Adrenal gland (tissue), 19 donors: ENCODE measurements around the gene NEDD9. TPM values are rescaled to one million over a fixed set of nuclear protein-coding genes. Genes with fewer than 3 reads are reported as not detected.
A peak's percentile ranks its signal among the peaks of the same experiment; 100 is the strongest.

Experiments
- DNase-seq, 7 donors: peaks; one replicate each; pipeline ENCODE4 v3.0.0-alpha.2; 2019 to 2020
- H3K27ac ChIP-seq, 5 donors: fragments of 200-600 bp; sonication (generic) in 4 of 5; 1 replicate in 3 of 5; 2 replicates in 2 of 5; pipeline versions ENCODE4 v1.5.1 to v1.8.0; 2016 to 2020; ENCODE audit warnings: mild to moderate bottlenecking in 1 of 5
- H3K27me3 ChIP-seq: fragments of 200-600 bp; 2 replicates; pipeline ENCODE4 v1.8.0; 2021
- H3K36me3 ChIP-seq, 2 donors: fragments of 200-600 bp; replicated peaks in 1 of 2; 1 replicate in 1 of 2; 2 replicates in 1 of 2; pipeline versions ENCODE4 v1.5.1 to v1.8.0; 2018 to 2022
- H3K4me1 ChIP-seq, 2 donors: fragments of 200-600 bp; replicated peaks in 1 of 2; 1 replicate in 1 of 2; 2 replicates in 1 of 2; pipeline versions ENCODE4 v1.5.1 to v1.8.0; 2018 to 2021
- H3K4me3 ChIP-seq, 4 donors: fragments of 200-600 bp; sonication (generic) in 3 of 4; one replicate each; pipeline ENCODE4 v1.5.1; 2016 to 2018
- H3K9me3 ChIP-seq, 3 donors: fragments of 200-600 bp; sonication (generic) in 1 of 3; replicated peaks in 1 of 3; 1 replicate in 2 of 3; 2 replicates in 1 of 3; pipeline versions ENCODE4 v1.5.1 to v1.8.0; 2016 to 2021
- POLR2A ChIP-seq, 2 donors: fragments of 450-650 bp; IDR thresholded peaks; one replicate each; pipeline ENCODE4 v1.6.1; 2017; ENCODE audit warnings: antibody characterized with exemption in 2 of 2, mild to moderate bottlenecking in 2 of 2, moderate library complexity in 1 of 2
- WGBS, 4 donors: extraction: QIAGEN DNeasy Blood & Tissue Kit in 2 of 4; methylation state at CpG; one replicate each; pipeline versions ENCODE4 v1.1.5 to v1.1.7; 2013 to 2017; 5-methylcytosine and 5-hydroxymethylcytosine counted together
- intact Hi-C, 2 donors: fragments of 100-400 bp; cut with DNase I; formaldehyde crosslinking; loops; one replicate each; pipeline versions ENCODE4 v1.14.1 to v1.15.0; 2022 to 2023
- long read RNA-seq, 10 donors: library from polyadenylated mRNA in 3 of 10; unstranded in 2 of 10; stranded (forward) in 1 of 10; transcript quantifications; one replicate each; pipeline ENCODE4 v2.0.0 and lab custom pipeline, GENCODE V29; 2021 to 2026
- polyA plus RNA-seq, 3 donors: library from polyadenylated mRNA; stranded (reverse); fragments of 200-250 nt in 2 of 3; fragments of 350-450 nt in 1 of 3; fragmentation: Illumina TruSeq in 1 of 3; extraction: RNeasy Lipid Tissue Mini Kit (QIAGEN cat#74804) in 1 of 3; gene quantifications; one replicate each; pipeline ENCODE4 v1.2.3, GENCODE V29; 2013 to 2014
- total RNA-seq, 9 donors: library from RNA; depleted of rRNA in 4 of 9; stranded (reverse); fragments of >200 nt in 4 of 9; fragments of 120-200 nt in 1 of 9; fragmentation: NEBNext Ultra II Directional in 1 of 9; extraction: Animal tissue kit (Norgen Biotek cat#: 25700) in 1 of 9; gene quantifications; one replicate each; pipeline versions ENCODE4 v1.1.0 to v1.2.4, GENCODE V29; 2013 to 2023
- TF ChIP-seq, protein P1 (sequence below), 6 experiments: fragments of 450-650 bp in 4 of 6; fragments of 200-600 bp in 2 of 6; sonication (generic) in 1 of 6; IDR thresholded peaks; 1 replicate in 5 of 6; 2 replicates in 1 of 6; pipeline versions ENCODE4 v1.5.1 to v1.8.0; 2016 to 2021; ENCODE audit warnings: antibody characterized with exemption in 6 of 6, mild to moderate bottlenecking in 2 of 6, moderate library complexity in 1 of 6
- donor health status: healthy with polysubstance abuse.
- donor health status: Bipolar disorder and iron deficiency.
- donor health status: DM: yes; HTN: yes; CAD: no.
- donor health status: DM: no; HTN: no; CAD: no.
- donor health status: DM: no; HTN: no; CAD: no.
- donor health status: DM: yes; HTN: yes; CAD: no.

Gene NEDD9, protein sequence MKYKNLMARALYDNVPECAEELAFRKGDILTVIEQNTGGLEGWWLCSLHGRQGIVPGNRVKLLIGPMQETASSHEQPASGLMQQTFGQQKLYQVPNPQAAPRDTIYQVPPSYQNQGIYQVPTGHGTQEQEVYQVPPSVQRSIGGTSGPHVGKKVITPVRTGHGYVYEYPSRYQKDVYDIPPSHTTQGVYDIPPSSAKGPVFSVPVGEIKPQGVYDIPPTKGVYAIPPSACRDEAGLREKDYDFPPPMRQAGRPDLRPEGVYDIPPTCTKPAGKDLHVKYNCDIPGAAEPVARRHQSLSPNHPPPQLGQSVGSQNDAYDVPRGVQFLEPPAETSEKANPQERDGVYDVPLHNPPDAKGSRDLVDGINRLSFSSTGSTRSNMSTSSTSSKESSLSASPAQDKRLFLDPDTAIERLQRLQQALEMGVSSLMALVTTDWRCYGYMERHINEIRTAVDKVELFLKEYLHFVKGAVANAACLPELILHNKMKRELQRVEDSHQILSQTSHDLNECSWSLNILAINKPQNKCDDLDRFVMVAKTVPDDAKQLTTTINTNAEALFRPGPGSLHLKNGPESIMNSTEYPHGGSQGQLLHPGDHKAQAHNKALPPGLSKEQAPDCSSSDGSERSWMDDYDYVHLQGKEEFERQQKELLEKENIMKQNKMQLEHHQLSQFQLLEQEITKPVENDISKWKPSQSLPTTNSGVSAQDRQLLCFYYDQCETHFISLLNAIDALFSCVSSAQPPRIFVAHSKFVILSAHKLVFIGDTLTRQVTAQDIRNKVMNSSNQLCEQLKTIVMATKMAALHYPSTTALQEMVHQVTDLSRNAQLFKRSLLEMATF
- total RNA-seq (10 to 100 TPM in 8 of 9 donors, 1 to 10 TPM in 1; 6.6 to 47.9 (median 17.7) TPM), polyA plus RNA-seq (10 to 100 TPM in 1 of 3 donors, 1 to 10 TPM in 2; 8.0 to 14.7 (median 8.6) TPM)
- long read RNA-seq, donor 1 = 0 reads
- long read RNA-seq, donor 2, full-length matches to known transcripts = 2 of 2 reads
- long read RNA-seq, donor 2, partial matches to known transcripts = 0 of 2 reads
- long read RNA-seq, donor 2, other reads (novel, unspliced or antisense) = 0 of 2 reads
- long read RNA-seq, donor 3, full-length matches to known transcripts = 1 of 1 reads
- long read RNA-seq, donor 3, partial matches to known transcripts = 0 of 1 reads
- long read RNA-seq, donor 3, other reads (novel, unspliced or antisense) = 0 of 1 reads
- long read RNA-seq, donor 4, partial matches to known transcripts = 3 of 4 reads
- long read RNA-seq, donor 4, other reads (novel, unspliced or antisense) = 0 of 4 reads
- long read RNA-seq, donor 5, full-length matches to known transcripts = 3 of 7 reads
- long read RNA-seq, donor 5, partial matches to known transcripts = 4 of 7 reads
- long read RNA-seq, donor 5, other reads (novel, unspliced or antisense) = 0 of 7 reads
- long read RNA-seq, donor 6, full-length matches to known transcripts = 2 of 6 reads
- long read RNA-seq, donor 6, partial matches to known transcripts = 1 of 6 reads
- long read RNA-seq, donor 6, other reads (novel, unspliced or antisense) = 3 of 6 reads
- long read RNA-seq, donor 7, full-length matches to known transcripts = 2 of 2 reads
- long read RNA-seq, donor 7, partial matches to known transcripts = 0 of 2 reads
- long read RNA-seq, donor 7, other reads (novel, unspliced or antisense) = 0 of 2 reads
- long read RNA-seq, donor 8, full-length matches to known transcripts = 6 of 6 reads
- long read RNA-seq, donor 8, partial matches to known transcripts = 0 of 6 reads
- long read RNA-seq, donor 8, other reads (novel, unspliced or antisense) = 0 of 6 reads
- long read RNA-seq, donor 9, full-length matches to known transcripts = 2 of 2 reads
- long read RNA-seq, donor 9, partial matches to known transcripts = 0 of 2 reads
- long read RNA-seq, donor 9, other reads (novel, unspliced or antisense) = 0 of 2 reads
- long read RNA-seq, donor 10, full-length matches to known transcripts = 1 of 1 reads
- long read RNA-seq, donor 10, partial matches to known transcripts = 0 of 1 reads
- long read RNA-seq, donor 10, other reads (novel, unspliced or antisense) = 0 of 1 reads

DNA sequence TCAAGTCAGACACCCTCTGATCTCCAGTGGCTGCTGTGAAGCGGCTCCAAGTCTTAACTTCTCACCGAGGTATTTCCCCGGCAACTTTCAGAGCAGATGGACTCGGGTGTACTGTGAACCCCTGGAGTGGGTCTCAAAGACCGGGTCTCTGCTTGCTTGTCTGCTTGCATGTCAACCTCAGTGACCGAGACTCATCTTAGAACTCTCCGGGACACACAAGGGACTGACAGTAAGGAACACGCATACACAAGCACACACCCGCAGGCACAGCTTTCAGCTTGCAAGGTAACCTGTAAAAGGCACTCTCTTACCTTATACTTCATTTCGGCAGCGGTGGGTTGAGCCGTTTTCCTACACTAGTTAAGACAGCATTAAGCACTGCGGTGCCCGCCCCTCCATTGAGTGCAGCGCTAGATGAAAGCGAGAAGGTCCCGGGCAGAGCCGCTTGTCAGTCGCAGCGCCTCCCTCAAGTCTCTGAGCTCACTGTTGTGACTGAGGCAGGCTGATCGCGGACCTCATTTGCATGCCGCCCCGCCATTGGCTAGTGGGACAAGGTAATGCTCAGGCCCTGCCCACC lies at the start of gene NEDD9:
NEDD9 (minus strand) TSS at position 476 of the 577 bp plus-strand sequence; CDS start at position 323, 153 bp downstream.
- 0 to 1% (median 0%) methylated on average over 18 to 24 of the region's 24 CpGs for WGBS, 4 donors
- Histone ChIP-seq H3K36me3 (no peaks in the 10 kb centered on the region), H3K27ac (peak within 1 kb of the TSS; percentile 72 to 91 (median 88)), H3K4me3 (peak within 1 kb of the TSS in 3 of 4 donors; percentile 1 to 58 (median 55)), H3K27me3 (no peaks in the 10 kb centered on the region), H3K9me3 (no peaks in the 10 kb centered on the region), H3K4me1 (peaks cover 0 to 5% of the 10 kb centered on the region in 2 donors)
- peak; percentile 93 to 99 (median 98) for DNase-seq
- TF ChIP-seq POLR2A (IDR thresholded peaks at IDR 0.05) = peak; percentile 92 to 99
- TF ChIP-seq, protein P1, sequence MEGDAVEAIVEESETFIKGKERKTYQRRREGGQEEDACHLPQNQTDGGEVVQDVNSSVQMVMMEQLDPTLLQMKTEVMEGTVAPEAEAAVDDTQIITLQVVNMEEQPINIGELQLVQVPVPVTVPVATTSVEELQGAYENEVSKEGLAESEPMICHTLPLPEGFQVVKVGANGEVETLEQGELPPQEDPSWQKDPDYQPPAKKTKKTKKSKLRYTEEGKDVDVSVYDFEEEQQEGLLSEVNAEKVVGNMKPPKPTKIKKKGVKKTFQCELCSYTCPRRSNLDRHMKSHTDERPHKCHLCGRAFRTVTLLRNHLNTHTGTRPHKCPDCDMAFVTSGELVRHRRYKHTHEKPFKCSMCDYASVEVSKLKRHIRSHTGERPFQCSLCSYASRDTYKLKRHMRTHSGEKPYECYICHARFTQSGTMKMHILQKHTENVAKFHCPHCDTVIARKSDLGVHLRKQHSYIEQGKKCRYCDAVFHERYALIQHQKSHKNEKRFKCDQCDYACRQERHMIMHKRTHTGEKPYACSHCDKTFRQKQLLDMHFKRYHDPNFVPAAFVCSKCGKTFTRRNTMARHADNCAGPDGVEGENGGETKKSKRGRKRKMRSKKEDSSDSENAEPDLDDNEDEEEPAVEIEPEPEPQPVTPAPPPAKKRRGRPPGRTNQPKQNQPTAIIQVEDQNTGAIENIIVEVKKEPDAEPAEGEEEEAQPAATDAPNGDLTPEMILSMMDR (IDR thresholded peaks at IDR 0.05) = no peak
- intact Hi-C loops = no loop called here

DNA sequence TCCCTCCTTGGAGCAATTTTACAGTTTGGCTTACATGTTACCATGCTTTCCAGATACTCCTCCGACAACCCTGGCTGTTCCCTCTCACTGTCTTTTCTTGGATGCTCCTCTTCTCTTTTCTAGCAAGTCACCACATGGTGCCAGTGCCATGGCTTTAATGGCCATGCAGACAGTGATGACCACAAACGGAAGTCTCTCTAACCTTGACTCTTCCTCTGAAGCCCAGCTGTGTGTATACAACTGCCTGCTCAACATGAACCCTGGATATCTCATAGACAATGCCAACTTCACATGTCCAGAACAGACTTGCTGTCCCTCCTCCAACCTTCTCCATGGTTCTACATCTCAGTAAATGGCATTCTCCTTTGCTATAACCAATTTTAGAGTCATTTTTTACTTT lies 49.8 kb upstream of the NEDD9 start:
- Histone ChIP-seq H3K4me1 (no peaks in the 10 kb centered on the region), H3K27me3 (no peaks in the 10 kb centered on the region), H3K36me3 (no peaks in the 10 kb centered on the region), H3K4me3 (no peak overlapping the region), H3K9me3 (no peaks in the 10 kb centered on the region), H3K27ac (no peak overlapping the region)
- no peak for TF ChIP-seq POLR2A (IDR thresholded peaks at IDR 0.05)
- TF ChIP-seq, protein P1 (IDR thresholded peaks at IDR 0.05) = no peak
- WGBS, 4 donors = 76 to 94% (median 84%) methylated on average over 2 of the region's 2 CpGs
- DNase-seq = no peak
- intact Hi-C loops = no loop called here

DNA sequence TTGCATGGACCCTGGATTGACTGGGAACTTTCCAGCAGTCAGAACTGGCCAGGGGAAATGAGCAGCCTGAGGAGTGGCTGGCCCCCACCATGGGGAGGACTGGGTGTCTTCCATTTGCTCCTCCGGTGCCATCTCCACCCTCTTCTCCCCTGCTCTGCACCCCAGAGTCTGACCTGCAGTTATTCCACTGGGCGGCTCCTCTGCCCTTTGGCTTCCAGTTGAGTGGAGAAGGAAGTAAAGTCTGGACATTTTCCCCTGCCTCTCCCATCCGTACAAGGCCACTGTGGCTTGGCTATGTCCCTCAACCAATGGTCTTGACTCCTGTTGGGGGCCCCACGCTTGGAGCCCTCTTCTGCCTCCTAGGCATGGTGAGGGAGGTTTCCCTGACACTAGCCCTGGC lies 47.9 kb upstream of the NEDD9 start:
- no peaks in the 10 kb centered on the region for H3K27me3 ChIP-seq
- H3K4me1 ChIP-seq = no peaks in the 10 kb centered on the region
- no peaks in the 10 kb centered on the region for H3K9me3 ChIP-seq
- no peaks in the 10 kb centered on the region for H3K36me3 ChIP-seq
- H3K4me3 ChIP-seq = no peak overlapping the region
- TF ChIP-seq, protein P1 (IDR thresholded peaks at IDR 0.05) = no peak
- no peak for TF ChIP-seq POLR2A (IDR thresholded peaks at IDR 0.05)
- intact Hi-C loops = no loop called here
- no peak for DNase-seq
- no peak overlapping the region for H3K27ac ChIP-seq
- 85 to 92% (median 90%) methylated on average over 4 of the region's 4 CpGs for WGBS, 4 donors
